ENCODE measurements around the gene EPB41L1. TPM values are rescaled to one million over a fixed set of nuclear protein-coding genes. Genes with fewer than 3 reads are reported as not detected.

Gene EPB41L1
- total RNA-seq, 1 experiment from 2014 or later, result 8.6 TPM

- Histone ChIP-seq H3K4me1 (ENCODE audit: control insufficient read depth, insufficient read depth, low read length) (no peaks in the 10 kb centered on the region), H3K27me3 (ENCODE audit: control insufficient read depth, insufficient read depth, low read length) (no peaks in the 10 kb centered on the region; the same call in none of the 2 replicates), H3K36me3 (ENCODE audit: control insufficient read depth, insufficient read depth, low read length) (no peaks in the 10 kb centered on the region), H3K27ac (ENCODE audit: low read length) (no peak overlapping the region), H3K9me3 (ENCODE audit: control insufficient read depth, insufficient read depth, low read depth, low read length) (no peaks in the 10 kb centered on the region), H3K4me3 (ENCODE audit: low read depth in 2 of 2, low read length in 2 of 2) (no peak overlapping the region)
- ChIA-PET POLR2A (no interaction called here), CTCF (interaction anchor here (0.5 to 0.6 kb wide), 2 partner anchors 114 to 334 kb away, joined by 3 read pairs; no protein-coding TSS in a partner anchor)
- no TSS peak for BruUV-seq (replicated peaks)
- intact Hi-C loops (cut with micrococcal nuclease; ENCODE audit: unreplicated experiment), result no loop called here
- in situ Hi-C loops (cut with HindIII; ENCODE audit: low pct_unique_long_range_greater_than_20kb, low sequenced_read_pairs), result no loop called here
- TF ChIP-seq POLR2AphosphoS5 (IDR thresholded peaks at IDR 0.05; ENCODE audit: low read depth, low read length), result no peak
- TF ChIP-seq TCF7L2 (IDR thresholded peaks at IDR 0.05; ENCODE audit: low read depth, low read length), result no peak
- no peak for TF ChIP-seq CTCF (IDR thresholded peaks at IDR 0.05)
- no peak for TF ChIP-seq SIN3A (IDR thresholded peaks at IDR 0.05; ENCODE audit: borderline replicate concordance, insufficient read depth, low read depth, low read length)
- TF ChIP-seq, protein P1, sequence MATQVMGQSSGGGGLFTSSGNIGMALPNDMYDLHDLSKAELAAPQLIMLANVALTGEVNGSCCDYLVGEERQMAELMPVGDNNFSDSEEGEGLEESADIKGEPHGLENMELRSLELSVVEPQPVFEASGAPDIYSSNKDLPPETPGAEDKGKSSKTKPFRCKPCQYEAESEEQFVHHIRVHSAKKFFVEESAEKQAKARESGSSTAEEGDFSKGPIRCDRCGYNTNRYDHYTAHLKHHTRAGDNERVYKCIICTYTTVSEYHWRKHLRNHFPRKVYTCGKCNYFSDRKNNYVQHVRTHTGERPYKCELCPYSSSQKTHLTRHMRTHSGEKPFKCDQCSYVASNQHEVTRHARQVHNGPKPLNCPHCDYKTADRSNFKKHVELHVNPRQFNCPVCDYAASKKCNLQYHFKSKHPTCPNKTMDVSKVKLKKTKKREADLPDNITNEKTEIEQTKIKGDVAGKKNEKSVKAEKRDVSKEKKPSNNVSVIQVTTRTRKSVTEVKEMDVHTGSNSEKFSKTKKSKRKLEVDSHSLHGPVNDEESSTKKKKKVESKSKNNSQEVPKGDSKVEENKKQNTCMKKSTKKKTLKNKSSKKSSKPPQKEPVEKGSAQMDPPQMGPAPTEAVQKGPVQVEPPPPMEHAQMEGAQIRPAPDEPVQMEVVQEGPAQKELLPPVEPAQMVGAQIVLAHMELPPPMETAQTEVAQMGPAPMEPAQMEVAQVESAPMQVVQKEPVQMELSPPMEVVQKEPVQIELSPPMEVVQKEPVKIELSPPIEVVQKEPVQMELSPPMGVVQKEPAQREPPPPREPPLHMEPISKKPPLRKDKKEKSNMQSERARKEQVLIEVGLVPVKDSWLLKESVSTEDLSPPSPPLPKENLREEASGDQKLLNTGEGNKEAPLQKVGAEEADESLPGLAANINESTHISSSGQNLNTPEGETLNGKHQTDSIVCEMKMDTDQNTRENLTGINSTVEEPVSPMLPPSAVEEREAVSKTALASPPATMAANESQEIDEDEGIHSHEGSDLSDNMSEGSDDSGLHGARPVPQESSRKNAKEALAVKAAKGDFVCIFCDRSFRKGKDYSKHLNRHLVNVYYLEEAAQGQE (IDR thresholded peaks at IDR 0.05; ENCODE audit: insufficient read depth in 1 of 2, low read depth in 2 of 2, low read length in 1 of 2), result no peak
- DNase-seq (ENCODE audit: low read depth, low spot score), result no peak
- no peak for ATAC-seq
Observed at GRCh38 chr20:36201198-36201597, 46.7 kb downstream of the EPB41L1 start.

GRCh38 chr20:36202891-36203338 lies 48.4 kb downstream of the EPB41L1 start:
- ChIA-PET CTCF (interaction anchor here (0.5 to 1.3 kb wide), 24 partner anchors 10 to 531 kb away, joined by 3 to 11 read pairs (median 4); no protein-coding TSS in a partner anchor), POLR2A (interaction anchor here (0.6 kb wide), 2 partner anchors 313 to 524 kb away, joined by 3 read pairs; no protein-coding TSS in a partner anchor)
- Histone ChIP-seq H3K27ac (ENCODE audit: low read length) (no peak overlapping the region), H3K4me1 (ENCODE audit: control insufficient read depth, insufficient read depth, low read length) (no peaks in the 10 kb centered on the region), H3K27me3 (ENCODE audit: control insufficient read depth, insufficient read depth, low read length) (no peaks in the 10 kb centered on the region; the same call in 1 of the 2 replicates), H3K9me3 (ENCODE audit: control insufficient read depth, insufficient read depth, low read depth, low read length) (no peaks in the 10 kb centered on the region), H3K4me3 (ENCODE audit: low read depth in 2 of 2, low read length in 2 of 2) (peak overlapping the region in 1 of 2 experiments; percentile 15; a peak in 1 of 4 replicates), H3K36me3 (ENCODE audit: control insufficient read depth, insufficient read depth, low read length) (no peaks in the 10 kb centered on the region)
- ATAC-seq (peak; percentile 73), DNase-seq (ENCODE audit: low read depth, low spot score) (no peak)
- intact Hi-C loops (cut with micrococcal nuclease; ENCODE audit: unreplicated experiment) (loop anchor here (2.0 kb wide), 1 partner anchor 236 kb away; no protein-coding TSS in a partner anchor), in situ Hi-C loops (cut with HindIII; ENCODE audit: low pct_unique_long_range_greater_than_20kb, low sequenced_read_pairs) (no loop called here)
- BruUV-seq (replicated peaks), result no TSS peak
- TF ChIP-seq CTCF (IDR thresholded peaks at IDR 0.05), result peak; percentile 99
- TF ChIP-seq, protein P1 (IDR thresholded peaks at IDR 0.05; ENCODE audit: insufficient read depth in 1 of 2, low read depth in 2 of 2, low read length in 1 of 2), result no peak

Data from Panc1 (cell line).